Bronchial epithelial cell (primary cell): ENCODE results near the gene ISG20. TPM values are rescaled to one million over a fixed set of nuclear protein-coding genes. Genes with fewer than 3 reads are reported as not detected.
A peak's percentile ranks its signal among the peaks of the same experiment; 100 is the strongest.

Experiments
- DNase-seq: peaks from one replicate; pipeline ENCODE4 v3.0.0-alpha.2; 2010; ENCODE audit warnings: low read depth
- FAIRE-seq: peaks from 2 replicates; lab custom pipeline; 2011; peaks lifted over from hg19 to GRCh38; lab: Jason Lieb, UNC
- H3K27me3 ChIP-seq: 2 replicates; pipeline ENCODE4 v1.5.1; 2011; ENCODE audit warnings: low read length; ENCODE audit not compliant: control insufficient read depth, insufficient read depth
- H3K36me3 ChIP-seq: 2 replicates; pipeline ENCODE4 v1.5.1; 2011; ENCODE audit warnings: low read length; ENCODE audit not compliant: control insufficient read depth, insufficient read depth
- H3K4me3 ChIP-seq: 2 replicates; pipeline ENCODE4 v1.5.1; 2011; ENCODE audit warnings: mild to moderate bottlenecking, low read depth, low read length, control low read depth
- CTCF ChIP-seq: IDR thresholded peaks from 2 replicates; pipeline ENCODE4 v1.5.1; 2011; ENCODE audit warnings: mild to moderate bottlenecking, moderate library complexity, low read length, control low read depth, inconsistent platforms; ENCODE audit not compliant: insufficient read depth, severe bottlenecking
- total RNA-seq: library from RNA; depleted of rRNA; stranded (reverse); fragments of >200 nt; gene quantifications from 2 replicates; pipeline ENCODE4 v1.2.1, GENCODE V29; 2014

ISG20 gene
- total RNA-seq, 1 donor from 2014 or later = 18.4 TPM

DNA sequence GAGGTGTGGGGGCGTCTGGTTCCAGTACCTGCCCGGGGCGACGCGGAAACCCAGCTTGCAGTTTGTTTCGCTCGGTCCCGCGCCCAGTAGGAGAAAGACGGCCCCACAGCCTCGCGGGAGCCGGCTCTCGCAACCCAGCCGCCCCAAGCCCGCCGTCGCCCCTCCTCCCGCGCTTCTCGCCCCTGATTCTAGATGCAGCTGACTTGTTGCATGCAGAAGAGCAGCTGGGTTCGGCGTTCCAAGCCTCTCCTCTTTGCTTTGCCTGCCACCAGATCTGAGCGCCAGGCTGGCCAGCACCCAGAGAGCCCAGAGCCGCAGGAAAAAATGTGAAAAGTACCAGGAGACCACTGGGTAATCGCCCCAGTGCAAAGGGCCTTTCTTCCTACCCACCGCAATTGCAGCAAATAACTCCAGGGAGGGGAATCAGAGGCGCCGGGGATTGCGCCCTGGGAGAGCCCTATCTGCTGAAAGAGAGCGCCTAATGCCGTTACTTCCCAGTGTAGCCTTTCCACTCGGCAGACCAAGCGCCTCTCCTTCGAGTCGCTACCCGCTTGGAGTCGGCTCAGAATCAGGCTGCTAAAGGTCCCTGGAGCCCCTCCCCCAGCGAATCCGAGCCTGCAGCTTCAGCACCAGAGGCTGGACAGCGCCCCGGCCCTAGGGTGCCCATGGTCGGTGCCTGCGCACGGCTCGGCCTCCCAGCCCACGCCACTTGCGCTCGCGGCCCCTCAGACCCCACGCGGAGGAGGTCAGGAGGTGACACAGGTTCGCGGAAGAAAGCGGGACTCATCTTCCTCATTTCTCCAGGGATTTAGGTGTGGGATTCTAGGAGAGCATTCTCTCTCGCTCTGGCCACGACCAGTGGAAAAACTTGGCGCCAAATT lies 33.4 kb upstream of the ISG20 start:
- no peaks in the 10 kb centered on the region for H3K36me3 ChIP-seq
- no peak overlapping the region for H3K4me3 ChIP-seq
- TF ChIP-seq CTCF = no peak
- no peak for FAIRE-seq
- no peak for DNase-seq
- peaks cover 31% of the 10 kb centered on the region for H3K27me3 ChIP-seq

- peaks cover 31% of the 10 kb centered on the region for H3K27me3 ChIP-seq
- H3K36me3 ChIP-seq = no peaks in the 10 kb centered on the region
- no peak for FAIRE-seq
- no peak for TF ChIP-seq CTCF
- H3K4me3 ChIP-seq = no peak overlapping the region
- DNase-seq = no peak
Measured at GRCh38 chr15:88606070-88606794, 32.6 kb upstream of the ISG20 start.

GRCh38 chr15:88607951-88608350 lies 30.9 kb upstream of the ISG20 start:
- FAIRE-seq (peak; percentile 23), DNase-seq (no peak)
- TF ChIP-seq CTCF = no peak
- H3K36me3 ChIP-seq = no peaks in the 10 kb centered on the region
- H3K27me3 ChIP-seq = peaks cover 31% of the 10 kb centered on the region
- no peak overlapping the region for H3K4me3 ChIP-seq

GRCh38 chr15:88608607-88609181 lies 30.1 kb upstream of the ISG20 start:
- no peaks in the 10 kb centered on the region for H3K36me3 ChIP-seq
- FAIRE-seq = no peak
- H3K27me3 ChIP-seq = peaks cover 29% of the 10 kb centered on the region
- DNase-seq = no peak
- no peak overlapping the region for H3K4me3 ChIP-seq
- TF ChIP-seq CTCF = no peak

- no peak for TF ChIP-seq CTCF
- DNase-seq = no peak
- FAIRE-seq = no peak
- no peaks in the 10 kb centered on the region for H3K36me3 ChIP-seq
- no peak overlapping the region for H3K4me3 ChIP-seq
- H3K27me3 ChIP-seq = peaks cover 22% of the 10 kb centered on the region
Measured at GRCh38 chr15:88609344-88610090, 29.3 kb upstream of the ISG20 start.
